GM13976 (cell line): ENCODE results near the gene GALR2.
"Not testable (repeated sequence)": the region's sequence is repeated elsewhere in the genome, so short reads cannot be mapped to it uniquely, and the experiment has no call there.

Source experiments
- DNase-seq: peaks from one replicate; pipeline ENCODE4 v3.0.0; 2012; ENCODE audit warnings: low spot score
- CTCF ChIP-seq: IDR thresholded peaks from 2 replicates; pipeline ENCODE4 v1.5.1; 2012; ENCODE audit warnings: borderline replicate concordance, mild to moderate bottlenecking; ENCODE audit not compliant: insufficient read depth; ENCODE audit errors: extremely low read depth, missing control alignments, control extremely low read depth
- in situ Hi-C: fragments of 300-500 bp; cut with MboI; formaldehyde crosslinking; loops from one replicate; pipeline ENCODE4 v1.12.0; 2022; ENCODE audit warnings: low sequenced_read_pairs, mixed read lengths, inconsistent platforms; ENCODE audit not compliant: unreplicated experiment

The GALR2 gene

DNA sequence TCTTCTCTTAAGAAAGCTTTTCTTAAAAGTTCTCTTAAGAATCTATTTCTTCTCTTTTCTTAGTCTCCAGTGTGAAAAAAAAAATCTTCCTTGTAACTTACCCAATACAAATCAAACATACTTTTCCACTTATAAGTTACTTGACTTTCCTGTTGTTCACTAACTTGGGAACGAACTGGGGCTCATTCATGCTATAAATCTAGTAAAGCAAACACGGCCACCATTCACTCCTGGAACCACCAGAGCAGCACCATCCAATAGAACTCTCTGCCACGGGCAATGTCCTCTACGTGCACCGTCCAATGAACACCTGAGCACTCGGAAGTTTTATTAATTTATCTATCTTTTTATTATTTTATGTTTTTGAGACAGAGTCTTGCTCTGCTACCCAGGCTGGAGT, 23.0 kb upstream of the GALR2 start:
- in situ Hi-C loops: no loop called here
- TF ChIP-seq CTCF: no peak
- no peak for DNase-seq

- TF ChIP-seq CTCF: no peak
- in situ Hi-C loops: no loop called here
- no peak for DNase-seq
Measured at GRCh38 chr17:76053246-76054111, 21.1 kb upstream of the GALR2 start.

GRCh38 chr17:76054112-76054476, 20.5 kb upstream of the GALR2 start:
- in situ Hi-C loops: no loop called here
- DNase-seq: no peak
- no peak for TF ChIP-seq CTCF

DNA sequence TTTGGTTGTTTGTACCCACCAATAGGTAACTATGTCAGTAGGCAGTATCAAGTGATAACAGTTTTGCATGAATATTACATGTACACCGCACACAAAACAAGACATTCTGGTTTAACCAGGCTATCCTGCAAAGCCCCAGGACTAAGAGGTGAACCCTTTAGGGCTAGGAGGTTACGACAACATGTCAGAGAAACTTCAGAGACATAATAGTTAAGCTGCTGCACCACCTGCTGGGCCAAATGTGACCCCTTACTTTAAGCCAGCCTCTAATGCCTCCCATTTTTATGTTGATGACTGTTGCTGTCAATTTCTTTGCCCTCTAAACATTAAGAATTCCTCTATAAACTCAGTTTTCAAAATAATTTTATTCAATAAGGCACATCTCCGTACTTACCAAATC, 17.7 kb upstream of the GALR2 start:
- DNase-seq: no peak
- in situ Hi-C loops: no loop called here
- TF ChIP-seq CTCF: no peak

DNA sequence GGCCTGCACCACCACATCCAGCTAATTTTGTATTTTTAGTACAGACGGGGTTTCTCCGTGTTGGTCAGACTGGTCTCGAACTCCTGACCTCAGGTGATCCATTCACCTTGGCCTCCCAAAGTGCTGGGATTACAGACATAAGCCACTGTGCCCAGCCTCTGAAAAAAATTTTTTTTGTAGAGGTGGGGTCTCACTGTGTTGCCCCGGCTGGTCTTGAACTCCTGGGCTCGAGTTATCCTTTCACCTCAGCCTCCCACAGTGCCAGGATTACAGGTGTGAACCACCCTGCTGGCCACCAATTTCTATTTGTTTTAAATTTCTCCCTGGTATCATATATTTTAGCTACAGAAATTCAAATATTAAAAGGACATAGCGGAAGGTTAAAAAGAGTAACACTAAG, 16.3 kb upstream of the GALR2 start:
- DNase-seq, in situ Hi-C loops: not testable (repeated sequence)

- no peak for TF ChIP-seq CTCF
- in situ Hi-C loops: no loop called here
- DNase-seq: no peak
Measured at GRCh38 chr17:76063875-76064546, 10.6 kb upstream of the GALR2 start.

- DNase-seq: no peak
- no peak for TF ChIP-seq CTCF
- in situ Hi-C loops: no loop called here
Measured at GRCh38 chr17:76065775-76066174, 8.8 kb upstream of the GALR2 start.
